SK-N-SH (cell line): ENCODE measurements around the gene ZBTB7A. TPM values are rescaled to one million over a fixed set of nuclear protein-coding genes. Genes with fewer than 3 reads are reported as not detected.

Experiments used
- CTCF ChIA-PET: fragments of 300-600, 350-600 bp; formaldehyde crosslinking; extraction: SDS; loops from one replicate; lab custom pipeline; 2021; lab: Yijun Ruan, JAX
- POLR2A ChIA-PET: fragments of 350-600 bp; sonication (Branson Sonifier 250); formaldehyde crosslinking; extraction: SDS; loops from one replicate; lab custom pipeline; 2020; ENCODE audit warnings: antibody characterized with exemption, inconsistent platforms; lab: Yijun Ruan, JAX
- DNase-seq: peaks from one replicate; pipeline ENCODE4 v3.0.0; 2012
- H2AFZ ChIP-seq: fragments of 200-600 bp; sonication (generic); 2 replicates; pipeline ENCODE4 v1.8.1; 2016; ENCODE audit warnings: antibody characterized with exemption, mild to moderate bottlenecking, low read depth
- H3F3A ChIP-seq: fragments of 200-600 bp; sonication (generic); replicated peaks from 2 replicates; pipeline ENCODE3; 2016; ENCODE audit warnings: antibody characterized with exemption, mild to moderate bottlenecking; ENCODE audit not compliant: insufficient read depth
- H3K27ac ChIP-seq, 2 experiments: fragments of 200-500 bp in 1 of 2; fragments of 200-600 bp in 1 of 2; sonication (Bioruptor generic) in 1 of 2; sonication (generic), shearing (Covaris generic) in 1 of 2; 2 replicates each; pipeline versions ENCODE4 v1.5.1 to v1.6.1; 2014 to 2016; ENCODE audit warnings: low read depth in 2 of 2, inconsistent platforms in 1 of 2, low read length in 1 of 2, mild to moderate bottlenecking in 1 of 2, mixed read lengths in 1 of 2
- H3K27me3 ChIP-seq: fragments of 200-600 bp; sonication (generic), shearing (Covaris generic); 2 replicates; pipeline ENCODE4 v1.6.1; 2016; ENCODE audit warnings: mixed run types; ENCODE audit not compliant: insufficient read depth
- H3K36me3 ChIP-seq, 2 experiments: fragments of 200-500 bp in 1 of 2; fragments of 200-600 bp in 1 of 2; sonication (Bioruptor generic) in 1 of 2; sonication (generic) in 1 of 2; replicated peaks in 1 of 2; 2 replicates each; pipeline versions ENCODE3 to v1.5.1; 2014 to 2016; ENCODE audit warnings: low read length in 1 of 2, mild to moderate bottlenecking in 1 of 2; ENCODE audit not compliant: insufficient read depth in 2 of 2, control insufficient read depth in 1 of 2
- H3K4me1 ChIP-seq, 2 experiments: fragments of 200-500 bp in 1 of 2; fragments of 200-600 bp in 1 of 2; sonication (Bioruptor generic) in 1 of 2; sonication (generic), shearing (Covaris generic) in 1 of 2; 2 replicates each; pipeline versions ENCODE4 v1.5.1 to v1.6.1; 2014 to 2016; ENCODE audit warnings: low read depth in 1 of 2, low read length in 1 of 2, mixed run types in 1 of 2; ENCODE audit not compliant: insufficient read depth in 2 of 2, control insufficient read depth in 1 of 2
- H3K4me2 ChIP-seq: fragments of 200-600 bp; sonication (generic), shearing (Covaris generic); 2 replicates; pipeline ENCODE4 v1.6.1; 2017; ENCODE audit warnings: mixed run types
- H3K4me3 ChIP-seq, 2 experiments: fragments of 200-500 bp in 1 of 2; fragments of 200-600 bp in 1 of 2; sonication (Bioruptor generic) in 1 of 2; sonication (generic), shearing (Covaris generic) in 1 of 2; 2 replicates each; pipeline versions ENCODE4 v1.5.1 to v1.8.1; 2014 to 2016; ENCODE audit warnings: low read depth in 2 of 2, inconsistent platforms in 1 of 2, low read length in 1 of 2, mild to moderate bottlenecking in 1 of 2, mixed read lengths in 1 of 2, moderate library complexity in 1 of 2
- H3K79me2 ChIP-seq: fragments of 200-600 bp; sonication (generic); 2 replicates; pipeline ENCODE4 v1.8.1; 2017; ENCODE audit warnings: mild to moderate bottlenecking; ENCODE audit not compliant: insufficient read depth
- H3K9ac ChIP-seq: fragments of 200-600 bp; sonication (generic); 2 replicates; pipeline ENCODE4 v1.6.1; 2017; ENCODE audit warnings: mixed run types
- H3K9me2 ChIP-seq: fragments of 200-600 bp; sonication (generic); 2 replicates; pipeline ENCODE4 v1.6.1; 2017; ENCODE audit warnings: mixed run types
- H3K9me3 ChIP-seq: fragments of 200-600 bp; sonication (generic); 2 replicates; pipeline ENCODE4 v1.6.1; 2017; ENCODE audit warnings: mixed run types, mild to moderate bottlenecking, moderate library complexity
- H4K20me1 ChIP-seq: fragments of 200-600 bp; sonication (generic); 2 replicates; pipeline ENCODE4 v1.6.1; 2017; ENCODE audit warnings: mild to moderate bottlenecking, mixed run types; ENCODE audit not compliant: insufficient read depth
- ELF1 ChIP-seq: IDR thresholded peaks from 2 replicates; pipeline ENCODE4 v1.4.0; 2012
- EZH2phosphoT487 ChIP-seq: fragments of 200-600 bp; sonication (generic); IDR thresholded peaks from 2 replicates; pipeline ENCODE4 v1.6.1; 2017; ENCODE audit warnings: low read depth, mixed run types, mild to moderate bottlenecking, antibody characterized with exemption, moderate library complexity, borderline replicate concordance
- FOSL2 ChIP-seq: IDR thresholded peaks from 2 replicates; pipeline ENCODE4 v1.4.0; 2012; ENCODE audit warnings: low read depth, mild to moderate bottlenecking, moderate library complexity, borderline replicate concordance
- GATA2 ChIP-seq: sonication (generic); formaldehyde crosslinking; IDR thresholded peaks from 2 replicates; pipeline ENCODE4 v1.5.0; 2020; ENCODE audit warnings: mild to moderate bottlenecking, missing genetic modification reagents
- IRF3 ChIP-seq: fragments of 150-350 bp; IDR thresholded peaks from 2 replicates; pipeline ENCODE4 v1.6.1; 2016; ENCODE audit warnings: mild to moderate bottlenecking, low read depth, low read length
- JUND ChIP-seq: IDR thresholded peaks from 2 replicates; pipeline ENCODE4 v1.4.0; 2012
- MEF2A ChIP-seq: IDR thresholded peaks from 2 replicates; pipeline ENCODE4 v1.4.0; 2012; ENCODE audit warnings: low read depth, borderline replicate concordance
- MXI1 ChIP-seq: IDR thresholded peaks from 2 replicates; pipeline ENCODE4 v1.6.1; 2012; ENCODE audit warnings: mild to moderate bottlenecking, low read depth, low read length, improper control_type of control experiment
- NFIC ChIP-seq: IDR thresholded peaks from 2 replicates; pipeline ENCODE4 v1.4.0; 2012; ENCODE audit warnings: borderline replicate concordance
- RAD21 ChIP-seq: IDR thresholded peaks from 2 replicates; pipeline ENCODE4 v1.6.1; 2012; ENCODE audit warnings: mild to moderate bottlenecking, low read length
- RCOR1 ChIP-seq: fragments of 150-350 bp; IDR thresholded peaks from 2 replicates; pipeline ENCODE4 v1.6.1; 2017; ENCODE audit warnings: antibody characterized with exemption, low read length
- REST ChIP-seq: IDR thresholded peaks from 2 replicates; pipeline ENCODE4 v1.6.1; 2012; ENCODE audit warnings: mild to moderate bottlenecking, low read depth, low read length, moderate library complexity
- RFX5 ChIP-seq: IDR thresholded peaks from 2 replicates; pipeline ENCODE4 v1.6.1; 2012; ENCODE audit warnings: mild to moderate bottlenecking, improper control_type of control experiment, low read length
- TEAD4 ChIP-seq: IDR thresholded peaks from 2 replicates; pipeline ENCODE4 v1.4.0; 2012; ENCODE audit warnings: mild to moderate bottlenecking, borderline replicate concordance; ENCODE audit not compliant: insufficient read depth
- WGBS: methylation state at CpG from one replicate; pipeline ENCODE4 v1.1.6; 2017; ENCODE audit warnings: low lambda C conversion rate; 5-methylcytosine and 5-hydroxymethylcytosine counted together
- polyA plus RNA-seq, 3 experiments: library from polyadenylated mRNA; depleted of rRNA; stranded (reverse); fragments of >200 nt; gene quantifications; 2 replicates each; pipeline ENCODE4 v1.2.3, GENCODE V29; 2012
- TF ChIP-seq, protein P1 (sequence below): IDR thresholded peaks from 2 replicates; pipeline ENCODE4 v1.4.0; 2012; ENCODE audit warnings: low read depth, borderline replicate concordance

Gene ZBTB7A
- polyA plus RNA-seq, 1 of the 3 experiments (the other 2 are of a cell fraction): 7.4 TPM

- peak overlapping the region; percentile 100 for H3K4me2 ChIP-seq
- H2AFZ ChIP-seq: no peak overlapping the region
- DNase-seq: no peak
- H3K4me3 ChIP-seq: peak overlapping the region; percentile 72 to 81
- no peaks in the 10 kb centered on the region for H3K9me2 ChIP-seq
- H3K27ac ChIP-seq: peak overlapping the region in 1 of 2 experiments; percentile 59; a peak in 3 of 4 replicates
- peaks cover 68% of the 10 kb centered on the region for H3K79me2 ChIP-seq
- peaks cover 4 to 16% of the 10 kb centered on the region in 2 experiments; a peak in 2 of 4 replicates for H3K4me1 ChIP-seq
- ChIA-PET CTCF (interaction anchor here (1.8 kb wide), 1 partner anchor 78 kb away, joined by 4 read pairs; no protein-coding TSS in a partner anchor), POLR2A (interaction anchor here (0.9 kb wide), 1 partner anchor 76 kb away, joined by 3 read pairs; no protein-coding TSS in a partner anchor)
- H3K36me3 ChIP-seq: peaks cover 3 to 13% of the 10 kb centered on the region in 2 experiments
- H3K9ac ChIP-seq: peak overlapping the region; percentile 84
- TF ChIP-seq RCOR1 (no peak), EZH2phosphoT487 (no peak), NFIC (no peak), MEF2A (no peak), RAD21 (no peak), MXI1 (no peak), TEAD4 (no peak), RFX5 (no peak), JUND (no peak), IRF3 (no peak), REST (no peak), GATA2 (CRISPR knock-in tag) (no peak), FOSL2 (no peak), ELF1 (no peak)
- TF ChIP-seq, protein P1, sequence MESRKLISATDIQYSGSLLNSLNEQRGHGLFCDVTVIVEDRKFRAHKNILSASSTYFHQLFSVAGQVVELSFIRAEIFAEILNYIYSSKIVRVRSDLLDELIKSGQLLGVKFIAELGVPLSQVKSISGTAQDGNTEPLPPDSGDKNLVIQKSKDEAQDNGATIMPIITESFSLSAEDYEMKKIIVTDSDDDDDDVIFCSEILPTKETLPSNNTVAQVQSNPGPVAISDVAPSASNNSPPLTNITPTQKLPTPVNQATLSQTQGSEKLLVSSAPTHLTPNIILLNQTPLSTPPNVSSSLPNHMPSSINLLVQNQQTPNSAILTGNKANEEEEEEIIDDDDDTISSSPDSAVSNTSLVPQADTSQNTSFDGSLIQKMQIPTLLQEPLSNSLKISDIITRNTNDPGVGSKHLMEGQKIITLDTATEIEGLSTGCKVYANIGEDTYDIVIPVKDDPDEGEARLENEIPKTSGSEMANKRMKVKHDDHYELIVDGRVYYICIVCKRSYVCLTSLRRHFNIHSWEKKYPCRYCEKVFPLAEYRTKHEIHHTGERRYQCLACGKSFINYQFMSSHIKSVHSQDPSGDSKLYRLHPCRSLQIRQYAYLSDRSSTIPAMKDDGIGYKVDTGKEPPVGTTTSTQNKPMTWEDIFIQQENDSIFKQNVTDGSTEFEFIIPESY: no peak
- TF ChIP-seq, all 33 proteins: peak for 0
- peaks cover 64% of the 10 kb centered on the region for H4K20me1 ChIP-seq
- H3K27me3 ChIP-seq: no peaks in the 10 kb centered on the region
- H3K9me3 ChIP-seq: no peaks in the 10 kb centered on the region
- 70% methylated on average over 23 of the region's 31 CpGs for WGBS
- H3F3A ChIP-seq: peaks cover 7% of the 10 kb centered on the region
Measured at GRCh38 chr19:4063369-4064148, 3.1 kb downstream of the ZBTB7A start.
